ENCODE results near the gene NHSL2.
A peak's percentile ranks its signal among the peaks of the same experiment; 100 is the strongest.

NHSL2 gene

DNA sequence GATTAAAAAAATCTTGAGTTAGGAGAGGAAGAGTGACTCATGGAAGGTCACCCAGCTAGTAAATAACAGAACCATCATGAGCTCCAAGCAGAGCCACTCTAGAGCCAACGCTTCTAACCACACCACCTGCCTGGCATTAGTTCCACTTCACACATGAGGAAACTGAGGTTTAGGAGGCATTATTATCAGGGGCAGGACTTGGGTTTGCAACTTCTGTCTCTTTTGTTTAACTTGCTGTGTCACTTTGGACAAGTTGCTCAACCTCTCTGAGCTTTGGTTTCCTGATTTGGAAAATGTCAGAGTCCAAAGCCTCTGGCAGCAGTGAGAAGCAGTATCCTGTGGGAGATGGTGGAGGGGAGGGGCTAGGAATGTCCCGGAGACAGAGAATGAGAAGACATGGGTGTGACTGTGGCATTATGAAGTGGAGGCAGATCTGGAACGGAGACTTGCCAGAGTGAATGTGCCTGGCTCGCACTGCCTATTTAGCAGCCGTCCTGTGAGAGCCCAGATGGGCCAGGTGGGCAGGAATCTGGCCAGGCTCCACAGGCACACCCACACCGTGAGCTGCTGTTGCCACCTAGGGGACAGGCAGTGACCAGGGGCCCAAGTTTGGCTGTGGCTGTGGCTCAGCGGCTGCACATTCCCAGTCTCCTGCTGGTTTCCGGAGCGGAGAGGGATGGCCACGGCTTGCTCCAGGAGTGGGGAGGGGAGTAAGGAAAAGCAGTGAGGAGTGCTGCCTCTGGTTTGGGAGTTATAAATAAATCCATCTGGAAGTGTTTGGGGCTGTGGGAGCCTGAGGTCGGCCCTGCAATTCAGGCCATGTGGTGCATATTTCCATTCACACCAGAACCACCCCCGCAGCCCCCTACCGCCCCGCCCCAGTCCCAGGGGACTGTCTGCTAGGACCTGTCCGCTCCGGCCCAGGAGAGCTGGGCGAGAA, 93.4 kb downstream of the NHSL2 start:
- no peaks in the 10 kb centered on the region for H3K36me3 ChIP-seq (ENCODE audit: insufficient read depth, low read length)
- H3K4me1 ChIP-seq (ENCODE audit: insufficient read depth, low read length) = peaks cover 4% of the 10 kb centered on the region
- no peak overlapping the region for H3K27ac ChIP-seq (ENCODE audit: low read depth, low read length)
- H3K4me3 ChIP-seq (ENCODE audit: low read depth in 1 of 2, low read length in 2 of 2) = peak overlapping the region in 1 of 2 donors; percentile 14
- H3K9ac ChIP-seq (ENCODE audit: low read length) = no peak overlapping the region
- no peaks in the 10 kb centered on the region for H3K9me3 ChIP-seq (ENCODE audit: low read length)
- H3K27me3 ChIP-seq (ENCODE audit: control insufficient read depth in 1 of 2, insufficient read depth in 2 of 2, low read length in 2 of 2) = peaks cover 0 to 5% of the 10 kb centered on the region in 2 donors

GRCh38 chrX:72005046-72005445, 94.4 kb downstream of the NHSL2 start:
- H3K27ac ChIP-seq (ENCODE audit: low read depth, low read length) = no peak overlapping the region

GRCh38 chrX:72006461-72006860, 95.8 kb downstream of the NHSL2 start:
- H3K36me3 ChIP-seq (ENCODE audit: insufficient read depth, low read length) = no peaks in the 10 kb centered on the region
- no peak overlapping the region for H3K27ac ChIP-seq (ENCODE audit: low read depth, low read length)

More at GRCh38 chrX:72005046-72005445, 94.4 kb downstream of the NHSL2 start:
- Histone ChIP-seq H3K4me3 (ENCODE audit: low read depth in 1 of 2, low read length in 2 of 2) (no peak overlapping the region), H3K9ac (ENCODE audit: low read length) (no peak overlapping the region), H3K27me3 (ENCODE audit: control insufficient read depth in 1 of 2, insufficient read depth in 2 of 2, low read length in 2 of 2) (peaks cover 0 to 5% of the 10 kb centered on the region in 2 donors), H3K4me1 (ENCODE audit: insufficient read depth, low read length) (peaks cover 4% of the 10 kb centered on the region), H3K9me3 (ENCODE audit: low read length) (no peaks in the 10 kb centered on the region), H3K36me3 (ENCODE audit: insufficient read depth, low read length) (no peaks in the 10 kb centered on the region)

DNA sequence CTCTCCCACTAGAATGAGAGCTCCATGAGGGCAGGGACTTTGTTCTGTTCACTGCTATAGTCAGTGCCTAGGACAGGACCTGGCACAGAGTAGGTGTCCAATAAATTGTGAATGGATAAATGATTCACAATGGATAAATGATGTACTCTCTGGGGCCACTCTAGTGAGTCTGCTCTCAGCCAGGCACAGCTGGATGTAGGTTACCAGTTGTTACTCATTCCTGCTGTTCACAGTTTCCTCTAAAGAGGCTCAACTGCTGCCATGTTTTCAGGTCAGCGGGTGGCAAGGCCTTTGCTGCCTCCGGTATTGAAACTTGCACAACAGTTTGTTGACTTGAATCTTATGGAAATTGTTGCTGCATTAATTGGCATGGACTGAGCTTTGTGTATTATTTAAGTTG, 99.1 kb downstream of the NHSL2 start:
- Histone ChIP-seq H3K36me3 (ENCODE audit: insufficient read depth, low read length) (no peaks in the 10 kb centered on the region), H3K9me3 (ENCODE audit: low read length) (no peaks in the 10 kb centered on the region), H3K9ac (ENCODE audit: low read length) (no peak overlapping the region), H3K27me3 (ENCODE audit: control insufficient read depth in 1 of 2, insufficient read depth in 2 of 2, low read length in 2 of 2) (no peaks in the 10 kb centered on the region), H3K4me3 (ENCODE audit: low read depth in 1 of 2, low read length in 2 of 2) (no peak overlapping the region), H3K27ac (ENCODE audit: low read depth, low read length) (no peak overlapping the region), H3K4me1 (ENCODE audit: insufficient read depth, low read length) (no peaks in the 10 kb centered on the region)

More at GRCh38 chrX:72006461-72006860, 95.8 kb downstream of the NHSL2 start:
- no peak overlapping the region for H3K4me3 ChIP-seq (ENCODE audit: low read depth in 1 of 2, low read length in 2 of 2)
- peaks cover 4% of the 10 kb centered on the region for H3K4me1 ChIP-seq (ENCODE audit: insufficient read depth, low read length)
- no peaks in the 10 kb centered on the region for H3K27me3 ChIP-seq (ENCODE audit: control insufficient read depth in 1 of 2, insufficient read depth in 2 of 2, low read length in 2 of 2)
- H3K9me3 ChIP-seq (ENCODE audit: low read length) = no peaks in the 10 kb centered on the region
- no peak overlapping the region for H3K9ac ChIP-seq (ENCODE audit: low read length)

DNA sequence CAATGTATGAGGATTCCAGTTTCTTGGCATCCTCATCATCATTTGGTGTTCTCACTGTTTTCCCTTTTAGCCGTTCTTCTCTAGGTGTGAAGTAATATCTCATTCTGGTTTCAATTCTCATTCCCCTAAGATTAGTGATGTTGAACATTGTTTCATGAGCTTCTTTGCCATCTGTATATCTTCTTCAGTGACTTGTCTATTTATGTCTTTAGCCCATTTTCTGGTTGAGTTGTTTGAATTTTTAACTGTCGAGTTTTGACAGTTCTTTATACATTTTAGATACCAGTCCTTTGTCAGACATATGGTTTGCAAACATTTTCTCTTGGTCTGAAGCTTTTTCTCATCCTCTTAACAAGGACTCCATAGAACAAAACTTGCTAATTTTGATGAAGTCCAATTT, 101.1 kb downstream of the NHSL2 start:
- H3K27ac ChIP-seq (ENCODE audit: low read depth, low read length) = no peak overlapping the region
- no peaks in the 10 kb centered on the region for H3K27me3 ChIP-seq (ENCODE audit: control insufficient read depth in 1 of 2, insufficient read depth in 2 of 2, low read length in 2 of 2)
- no peaks in the 10 kb centered on the region for H3K4me1 ChIP-seq (ENCODE audit: insufficient read depth, low read length)
- no peaks in the 10 kb centered on the region for H3K9me3 ChIP-seq (ENCODE audit: low read length)
- no peak overlapping the region for H3K9ac ChIP-seq (ENCODE audit: low read length)
- no peaks in the 10 kb centered on the region for H3K36me3 ChIP-seq (ENCODE audit: insufficient read depth, low read length)
- no peak overlapping the region for H3K4me3 ChIP-seq (ENCODE audit: low read depth in 1 of 2, low read length in 2 of 2)

DNA sequence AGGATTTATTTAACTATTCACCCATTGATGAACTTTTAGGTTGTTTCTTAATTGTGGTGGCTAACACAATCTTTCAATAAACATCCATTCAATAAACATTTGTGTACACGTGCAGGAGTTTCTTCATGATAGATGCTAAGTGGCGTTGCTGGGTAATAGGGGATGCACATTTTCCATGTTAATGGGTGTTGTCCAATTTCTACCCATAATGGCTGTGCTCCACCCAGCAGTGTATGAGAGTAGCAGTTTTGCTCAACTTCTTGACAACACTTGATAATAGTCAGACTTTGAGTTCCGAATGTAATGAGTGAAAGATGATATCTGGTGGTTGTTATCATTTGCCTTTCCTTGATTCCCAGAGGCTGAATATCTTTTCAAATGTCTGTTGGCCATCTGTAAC, 104.7 kb downstream of the NHSL2 start:
- Histone ChIP-seq H3K27ac (ENCODE audit: low read depth, low read length) (no peak overlapping the region), H3K36me3 (ENCODE audit: insufficient read depth, low read length) (no peaks in the 10 kb centered on the region), H3K27me3 (ENCODE audit: control insufficient read depth in 1 of 2, insufficient read depth in 2 of 2, low read length in 2 of 2) (no peaks in the 10 kb centered on the region), H3K4me3 (ENCODE audit: low read depth in 1 of 2, low read length in 2 of 2) (no peak overlapping the region), H3K9ac (ENCODE audit: low read length) (no peak overlapping the region), H3K9me3 (ENCODE audit: low read length) (no peaks in the 10 kb centered on the region), H3K4me1 (ENCODE audit: insufficient read depth, low read length) (peaks cover 22% of the 10 kb centered on the region)

DNA sequence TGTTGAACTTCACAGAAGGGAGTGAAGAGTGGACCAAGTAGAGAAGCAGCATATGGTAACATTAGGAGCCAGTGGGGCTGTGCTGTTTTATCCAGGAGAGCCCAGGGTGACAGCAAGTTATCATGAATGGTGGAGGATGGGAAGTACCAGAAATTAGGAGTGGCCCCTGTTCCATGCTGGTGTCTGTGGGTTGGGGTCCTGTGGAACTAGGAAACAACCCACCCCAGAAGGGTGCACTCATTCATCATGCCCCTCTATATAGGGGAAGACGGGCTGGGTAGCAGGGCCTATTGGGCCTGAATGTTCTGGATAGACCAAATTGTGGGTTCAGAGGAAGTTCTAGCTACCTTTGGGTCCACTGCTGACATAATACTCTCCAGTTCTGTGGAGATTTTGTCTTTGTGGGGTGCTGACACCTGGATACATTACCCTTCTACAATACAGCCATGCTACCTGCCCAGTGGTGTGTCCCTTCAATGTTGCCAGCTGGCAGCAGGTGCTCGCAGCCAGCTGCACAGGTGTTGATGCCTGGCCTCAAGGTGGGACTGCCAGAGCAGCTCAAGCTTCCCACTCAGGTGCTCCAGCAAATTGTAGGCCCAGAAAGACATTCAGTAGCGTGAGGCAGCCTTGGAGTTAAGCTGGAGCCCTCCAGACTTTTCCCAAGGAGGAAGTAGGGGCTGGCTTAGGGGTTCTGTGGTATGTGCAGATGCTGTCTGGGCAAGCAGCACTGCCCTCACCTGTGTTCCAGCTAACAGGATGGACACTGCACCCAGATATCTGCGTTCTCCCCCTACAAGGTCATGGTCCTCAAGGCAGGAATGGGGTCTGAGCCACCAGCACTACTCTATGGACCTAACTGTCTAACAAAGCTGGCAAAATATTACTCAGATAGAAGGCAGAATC, 106.5 kb downstream of the NHSL2 start:
- Histone ChIP-seq H3K4me1 (ENCODE audit: insufficient read depth, low read length) (peaks cover 26% of the 10 kb centered on the region), H3K9ac (ENCODE audit: low read length) (no peak overlapping the region), H3K9me3 (ENCODE audit: low read length) (no peaks in the 10 kb centered on the region), H3K27me3 (ENCODE audit: control insufficient read depth in 1 of 2, insufficient read depth in 2 of 2, low read length in 2 of 2) (no peaks in the 10 kb centered on the region), H3K36me3 (ENCODE audit: insufficient read depth, low read length) (no peaks in the 10 kb centered on the region), H3K27ac (ENCODE audit: low read depth, low read length) (no peak overlapping the region), H3K4me3 (ENCODE audit: low read depth in 1 of 2, low read length in 2 of 2) (no peak overlapping the region)

DNA sequence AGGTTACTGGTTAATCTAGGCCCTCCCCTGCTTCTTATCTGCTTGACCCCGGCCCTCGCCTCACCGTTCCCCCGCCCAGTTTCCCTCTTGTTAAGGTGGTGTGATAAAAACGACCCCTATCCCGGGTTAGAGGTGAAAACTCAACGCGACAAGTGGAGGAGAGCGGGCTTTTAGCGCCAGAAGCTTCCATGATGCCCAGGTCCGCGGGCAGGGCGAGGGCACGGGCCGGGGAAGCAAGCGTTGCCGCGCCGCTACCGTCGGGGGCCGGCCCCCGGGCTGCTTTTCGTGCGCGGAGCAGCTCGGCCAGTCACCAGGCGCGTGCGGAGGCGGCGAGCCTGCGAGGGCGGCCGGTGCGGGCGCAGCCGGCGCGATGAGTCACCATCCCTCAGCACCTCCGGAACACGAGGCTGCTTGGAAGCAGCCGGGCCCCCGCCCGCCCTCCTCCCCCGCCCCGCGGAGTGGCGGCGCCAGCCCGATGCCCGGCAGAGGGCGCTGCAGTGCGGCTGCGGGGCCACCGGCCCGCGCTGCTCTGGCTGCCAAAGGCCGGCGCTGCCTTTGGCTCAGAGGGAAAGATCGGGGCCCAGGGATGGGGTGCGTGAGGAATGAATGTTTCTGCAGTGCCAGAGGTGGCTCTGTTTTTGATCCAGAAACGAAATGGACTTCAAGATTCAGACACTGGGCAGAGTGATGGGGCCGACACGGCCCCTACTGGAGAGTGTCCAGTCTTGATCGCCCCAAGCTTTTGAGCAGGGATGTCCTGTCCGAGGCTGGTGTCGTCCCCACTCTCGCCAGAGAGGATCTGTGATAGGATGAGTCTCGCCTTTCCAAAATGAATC, 107.8 kb downstream of the NHSL2 start:
- Histone ChIP-seq H3K4me1 (ENCODE audit: insufficient read depth, low read length) (peaks cover 26% of the 10 kb centered on the region), H3K36me3 (ENCODE audit: insufficient read depth, low read length) (no peaks in the 10 kb centered on the region), H3K9ac (ENCODE audit: low read length) (peak overlapping the region; percentile 15), H3K27me3 (ENCODE audit: control insufficient read depth in 1 of 2, insufficient read depth in 2 of 2, low read length in 2 of 2) (no peaks in the 10 kb centered on the region), H3K4me3 (ENCODE audit: low read depth in 1 of 2, low read length in 2 of 2) (peak overlapping the region in 1 of 2 donors; percentile 41), H3K27ac (ENCODE audit: low read depth, low read length) (peak overlapping the region; percentile 72), H3K9me3 (ENCODE audit: low read length) (no peaks in the 10 kb centered on the region)

DNA sequence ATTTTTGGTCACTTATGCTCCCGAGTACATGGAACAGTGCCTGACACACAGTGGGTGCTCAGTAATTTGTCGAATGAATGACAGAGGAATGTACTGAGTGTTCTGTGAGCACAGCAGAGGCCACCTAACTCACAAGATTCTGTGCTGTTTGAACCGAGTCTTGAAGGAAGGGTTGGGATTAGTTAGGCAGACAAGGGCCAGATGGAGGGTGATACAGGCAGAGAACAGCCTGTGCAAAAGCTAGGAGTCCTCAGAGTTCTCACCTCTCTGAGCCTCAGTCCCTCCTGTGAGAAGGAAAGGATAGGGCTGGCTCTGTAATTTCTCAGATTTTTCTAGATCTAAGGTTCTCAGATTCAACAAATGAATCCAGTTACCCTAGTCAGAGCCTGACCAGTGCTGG, 108.8 kb downstream of the NHSL2 start:
- Histone ChIP-seq H3K36me3 (ENCODE audit: insufficient read depth, low read length) (no peaks in the 10 kb centered on the region), H3K27me3 (ENCODE audit: control insufficient read depth in 1 of 2, insufficient read depth in 2 of 2, low read length in 2 of 2) (no peaks in the 10 kb centered on the region), H3K9ac (ENCODE audit: low read length) (peak overlapping the region; percentile 15), H3K9me3 (ENCODE audit: low read length) (no peaks in the 10 kb centered on the region), H3K4me3 (ENCODE audit: low read depth in 1 of 2, low read length in 2 of 2) (no peak overlapping the region), H3K27ac (ENCODE audit: low read depth, low read length) (peak overlapping the region; percentile 47), H3K4me1 (ENCODE audit: insufficient read depth, low read length) (peaks cover 26% of the 10 kb centered on the region)

DNA sequence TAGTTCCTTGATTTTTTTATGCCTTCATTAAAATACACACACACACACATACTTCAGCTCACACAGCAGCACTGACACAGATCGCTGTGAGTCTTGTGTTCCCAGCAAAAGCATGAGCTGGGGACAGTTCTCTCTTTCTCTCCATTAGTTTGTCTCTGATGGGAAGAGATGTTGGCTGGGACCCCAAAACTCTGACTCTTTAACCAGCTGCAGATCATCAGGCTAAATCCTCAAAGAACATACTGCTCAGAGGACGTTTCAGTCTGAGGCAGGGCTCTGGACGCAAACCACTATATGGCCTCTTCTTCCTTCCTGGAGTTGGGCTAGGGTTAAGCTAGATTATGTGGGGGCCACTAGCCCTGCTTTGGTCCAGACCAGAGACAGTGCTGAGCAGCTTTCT, 109.6 kb downstream of the NHSL2 start:
- Histone ChIP-seq H3K9ac (ENCODE audit: low read length) (no peak overlapping the region), H3K4me1 (ENCODE audit: insufficient read depth, low read length) (peaks cover 26% of the 10 kb centered on the region), H3K4me3 (ENCODE audit: low read depth in 1 of 2, low read length in 2 of 2) (no peak overlapping the region), H3K36me3 (ENCODE audit: insufficient read depth, low read length) (no peaks in the 10 kb centered on the region), H3K27ac (ENCODE audit: low read depth, low read length) (no peak overlapping the region), H3K9me3 (ENCODE audit: low read length) (no peaks in the 10 kb centered on the region), H3K27me3 (ENCODE audit: control insufficient read depth in 1 of 2, insufficient read depth in 2 of 2, low read length in 2 of 2) (no peaks in the 10 kb centered on the region)

GRCh38 chrX:72020788-72021187, 110.1 kb downstream of the NHSL2 start:
- Histone ChIP-seq H3K4me3 (ENCODE audit: low read depth in 1 of 2, low read length in 2 of 2) (no peak overlapping the region), H3K36me3 (ENCODE audit: insufficient read depth, low read length) (no peaks in the 10 kb centered on the region), H3K27ac (ENCODE audit: low read depth, low read length) (no peak overlapping the region), H3K4me1 (ENCODE audit: insufficient read depth, low read length) (peaks cover 26% of the 10 kb centered on the region), H3K9me3 (ENCODE audit: low read length) (no peaks in the 10 kb centered on the region), H3K9ac (ENCODE audit: low read length) (no peak overlapping the region), H3K27me3 (ENCODE audit: control insufficient read depth in 1 of 2, insufficient read depth in 2 of 2, low read length in 2 of 2) (peaks cover 0 to 3% of the 10 kb centered on the region in 2 donors)
